Esophagus muscularis mucosa (tissue), 4 donors: ENCODE data around the gene LIFR. TPM values are rescaled to one million over a fixed set of nuclear protein-coding genes. Genes with fewer than 3 reads are reported as not detected.
A peak's percentile ranks its signal among the peaks of the same experiment; 100 is the strongest.

Experiments used
- DNase-seq: peaks from one replicate; pipeline ENCODE4 v3.0.0-alpha.2; 2017; ENCODE audit errors: extremely low spot score
- H3K27ac ChIP-seq, 4 donors: fragments of 200-600 bp; sonication (generic); replicated peaks in 1 of 4; 1 replicate in 3 of 4; 2 replicates in 1 of 4; pipeline ENCODE4 v1.5.1; 2016 to 2019; ENCODE audit warnings: mild to moderate bottlenecking in 1 of 4
- H3K27me3 ChIP-seq, 4 donors: fragments of 200-600 bp; sonication (generic); one replicate each; pipeline versions ENCODE4 v1.5.1 to v1.6.0; 2016 to 2019
- H3K36me3 ChIP-seq, 4 donors: fragments of 200-600 bp; sonication (generic); one replicate each; pipeline ENCODE4 v1.5.1; 2016 to 2019
- H3K4me1 ChIP-seq, 4 donors: fragments of 200-600 bp; sonication (generic); one replicate each; pipeline ENCODE4 v1.5.1; 2016 to 2019
- H3K4me3 ChIP-seq, 4 donors: fragments of 200-600 bp; sonication (generic); 1 replicate in 2 of 4; 2 replicates in 2 of 4; pipeline ENCODE4 v1.5.1; 2016 to 2019; ENCODE audit warnings: mild to moderate bottlenecking in 4 of 4, moderate library complexity in 1 of 4
- H3K9me3 ChIP-seq, 4 donors: fragments of 200-600 bp; sonication (generic); 1 replicate in 3 of 4; 2 replicates in 1 of 4; pipeline ENCODE4 v1.5.1; 2016 to 2019
- EP300 ChIP-seq: sonication (generic); formaldehyde crosslinking; IDR thresholded peaks from one replicate; pipeline ENCODE4 v1.6.1; 2017; ENCODE audit warnings: antibody characterized with exemption
- POLR2A ChIP-seq: fragments of 450-650 bp; IDR thresholded peaks from one replicate; pipeline ENCODE4 v1.6.1; 2017; ENCODE audit warnings: antibody characterized with exemption, moderate library complexity, mild to moderate bottlenecking, low read depth
- POLR2AphosphoS5 ChIP-seq, 2 donors: sonication (generic); formaldehyde crosslinking; IDR thresholded peaks; one replicate each; pipeline ENCODE4 v1.6.1; 2017; ENCODE audit warnings: antibody characterized with exemption in 2 of 2
- WGBS: methylation state at CpG from one replicate; pipeline ENCODE4 v1.1.5; 2018; 5-methylcytosine and 5-hydroxymethylcytosine counted together
- intact Hi-C: fragments of 100-400 bp; cut with DNase I; formaldehyde crosslinking; loops from one replicate; pipeline ENCODE4 v1.15.1; 2023
- total RNA-seq, 4 donors: library from RNA; depleted of rRNA; stranded (reverse); fragments of >200 nt; gene quantifications; one replicate each; pipeline versions ENCODE4 v1.1.0 to v1.2.1, GENCODE V29; 2016
- TF ChIP-seq, protein P1 (sequence below), 3 experiments: fragments of 200-600 bp in 2 of 3; fragments of 450-650 bp in 1 of 3; sonication (generic) in 2 of 3; IDR thresholded peaks; one replicate each; pipeline ENCODE4 v1.5.1; 2017 to 2019; ENCODE audit warnings: antibody characterized with exemption in 3 of 3, mild to moderate bottlenecking in 2 of 3, moderate library complexity in 1 of 3

LIFR gene
- total RNA-seq, 4 donors from 2014 or later, result 72.3 to 102 (median 90.1) TPM

DNA sequence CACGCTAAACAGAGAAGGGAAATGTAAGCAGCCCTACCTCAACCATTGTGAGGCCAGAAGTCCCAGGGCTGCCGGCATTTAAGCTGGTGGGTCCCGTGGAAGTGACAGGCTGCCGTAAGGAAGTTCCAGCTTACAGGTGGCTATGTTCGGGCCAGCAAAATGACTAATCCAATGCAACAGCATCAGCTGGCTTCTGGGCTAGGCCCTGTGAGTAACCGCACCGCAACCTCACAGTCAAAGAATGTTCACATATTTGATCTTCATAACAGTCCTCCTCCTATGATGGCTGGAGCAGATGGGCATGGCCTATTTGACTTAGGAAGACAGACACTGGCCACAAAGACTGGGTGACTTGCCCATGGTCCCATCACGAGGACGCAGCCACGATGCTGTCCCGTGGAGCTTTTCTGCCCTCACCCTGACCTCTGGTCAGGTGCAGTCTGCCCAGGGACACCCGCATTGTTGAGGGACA, 88.2 kb downstream of the LIFR start:
- no peaks in the 10 kb centered on the region for H3K9me3 ChIP-seq
- no peaks in the 10 kb centered on the region for H3K27me3 ChIP-seq
- intact Hi-C loops, result no loop called here
- TF ChIP-seq POLR2A, result peak; percentile 49
- no peak for TF ChIP-seq EP300
- peak; percentile 44 to 48 for TF ChIP-seq POLR2AphosphoS5 (IDR thresholded peaks at IDR 0.05)
- TF ChIP-seq, protein P1, sequence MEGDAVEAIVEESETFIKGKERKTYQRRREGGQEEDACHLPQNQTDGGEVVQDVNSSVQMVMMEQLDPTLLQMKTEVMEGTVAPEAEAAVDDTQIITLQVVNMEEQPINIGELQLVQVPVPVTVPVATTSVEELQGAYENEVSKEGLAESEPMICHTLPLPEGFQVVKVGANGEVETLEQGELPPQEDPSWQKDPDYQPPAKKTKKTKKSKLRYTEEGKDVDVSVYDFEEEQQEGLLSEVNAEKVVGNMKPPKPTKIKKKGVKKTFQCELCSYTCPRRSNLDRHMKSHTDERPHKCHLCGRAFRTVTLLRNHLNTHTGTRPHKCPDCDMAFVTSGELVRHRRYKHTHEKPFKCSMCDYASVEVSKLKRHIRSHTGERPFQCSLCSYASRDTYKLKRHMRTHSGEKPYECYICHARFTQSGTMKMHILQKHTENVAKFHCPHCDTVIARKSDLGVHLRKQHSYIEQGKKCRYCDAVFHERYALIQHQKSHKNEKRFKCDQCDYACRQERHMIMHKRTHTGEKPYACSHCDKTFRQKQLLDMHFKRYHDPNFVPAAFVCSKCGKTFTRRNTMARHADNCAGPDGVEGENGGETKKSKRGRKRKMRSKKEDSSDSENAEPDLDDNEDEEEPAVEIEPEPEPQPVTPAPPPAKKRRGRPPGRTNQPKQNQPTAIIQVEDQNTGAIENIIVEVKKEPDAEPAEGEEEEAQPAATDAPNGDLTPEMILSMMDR (IDR thresholded peaks at IDR 0.05), result no peak
- H3K4me1 ChIP-seq, result peaks cover 71 to 79% (median 73%) of the 10 kb centered on the region in 4 donors
- peak overlapping the region; percentile 75 to 83 (median 80) for H3K27ac ChIP-seq
- H3K4me3 ChIP-seq, result peak overlapping the region in 1 of 4 donors; percentile 30
- no peaks in the 10 kb centered on the region for H3K36me3 ChIP-seq
- 62% methylated on average over 12 of the region's 12 CpGs for WGBS
- peak; percentile 91 for DNase-seq

DNA sequence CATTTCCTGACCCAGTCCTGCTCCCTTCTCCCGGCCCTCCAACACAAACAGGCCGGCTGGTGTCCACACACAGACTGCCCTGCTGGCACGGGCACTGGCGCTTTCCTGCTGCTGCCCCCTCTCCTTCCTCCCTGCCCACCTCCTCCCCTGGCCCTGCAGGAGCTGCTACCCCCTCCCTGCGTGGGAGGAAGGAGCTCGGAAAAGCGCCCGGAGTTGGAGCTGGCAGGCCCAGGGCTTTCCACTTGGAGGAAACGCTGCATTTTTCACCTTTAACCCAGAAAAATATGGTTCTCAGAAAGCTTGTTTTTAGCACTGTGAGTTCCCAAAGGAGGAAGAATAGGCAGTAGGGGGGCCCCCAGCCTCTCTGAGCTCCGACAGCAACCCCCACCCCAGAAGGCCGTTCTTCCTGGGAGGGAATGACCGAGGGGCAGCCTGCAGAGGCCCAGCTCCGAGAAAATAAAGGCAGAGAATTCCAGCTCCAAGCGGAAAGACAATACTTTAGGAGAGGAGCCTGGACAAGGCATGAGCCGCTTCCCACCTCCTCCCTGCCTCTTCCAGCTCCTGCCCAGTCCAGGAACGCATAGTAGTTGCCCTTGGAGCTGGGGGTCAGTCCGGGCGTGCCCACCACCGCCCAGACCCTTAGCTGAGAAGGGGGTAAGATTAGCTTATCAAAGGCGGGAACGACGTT, 88.9 kb downstream of the LIFR start:
- Histone ChIP-seq H3K36me3 (no peaks in the 10 kb centered on the region), H3K27me3 (no peaks in the 10 kb centered on the region), H3K4me3 (peak overlapping the region; percentile 0 to 30 (median 15)), H3K27ac (peak overlapping the region; percentile 75 to 83 (median 80)), H3K4me1 (peaks cover 76 to 81% (median 78%) of the 10 kb centered on the region in 4 donors), H3K9me3 (no peaks in the 10 kb centered on the region)
- 22% methylated on average over 19 of the region's 22 CpGs for WGBS
- DNase-seq, result peak; percentile 87
- intact Hi-C loops, result no loop called here
- no peak for TF ChIP-seq POLR2A
- TF ChIP-seq POLR2AphosphoS5 (IDR thresholded peaks at IDR 0.05), result peak in 1 of 2 donors; percentile 38
- TF ChIP-seq, protein P1 (IDR thresholded peaks at IDR 0.05), result no peak

DNA sequence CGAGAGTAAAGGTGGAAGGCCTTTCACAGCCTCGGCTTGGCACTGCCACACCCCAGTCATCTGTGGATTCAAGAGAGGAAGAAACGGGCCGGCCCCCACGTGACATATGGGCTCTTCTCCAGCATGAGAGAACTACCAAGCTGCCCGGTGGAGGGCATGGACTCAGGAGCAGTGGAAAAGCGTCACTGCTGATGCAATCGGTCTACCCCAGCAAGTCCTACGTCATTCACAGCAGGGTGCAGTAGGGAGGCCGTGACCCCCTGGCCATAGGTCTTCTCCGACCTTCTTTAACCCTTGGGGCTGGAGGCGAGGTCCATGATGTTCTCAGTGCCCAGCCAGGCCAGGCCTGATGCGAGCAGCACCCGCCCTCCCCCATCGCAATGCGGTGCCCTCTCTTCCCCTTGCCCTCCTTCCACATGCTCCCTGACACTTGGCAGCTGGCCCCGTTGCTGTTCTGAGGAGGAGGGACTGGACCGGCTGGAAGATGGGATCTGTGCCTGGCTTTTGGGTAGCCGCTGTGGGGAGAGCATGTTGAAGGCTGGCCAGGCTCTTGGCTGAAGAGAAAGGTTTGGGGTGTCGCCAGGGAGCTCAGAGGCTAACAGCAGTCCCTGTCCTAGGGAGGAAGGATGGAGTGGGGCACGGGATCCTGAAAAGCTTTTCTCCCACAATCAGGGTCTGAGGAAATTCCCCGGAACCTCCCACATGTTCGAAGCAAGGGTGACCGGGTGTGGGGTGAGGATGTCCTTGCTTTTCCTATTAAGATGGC, 89.8 kb downstream of the LIFR start:
- no peaks in the 10 kb centered on the region for H3K9me3 ChIP-seq
- peaks cover 75 to 82% (median 79%) of the 10 kb centered on the region in 4 donors for H3K4me1 ChIP-seq
- no peaks in the 10 kb centered on the region for H3K36me3 ChIP-seq
- TF ChIP-seq POLR2A (no peak), POLR2AphosphoS5 (IDR thresholded peaks at IDR 0.05) (peak; percentile 9 to 50)
- H3K4me3 ChIP-seq, result peak overlapping the region; percentile 0 to 30 (median 15)
- intact Hi-C loops, result no loop called here
- peak; percentile 92 for DNase-seq
- no peaks in the 10 kb centered on the region for H3K27me3 ChIP-seq
- H3K27ac ChIP-seq, result peak overlapping the region; percentile 75 to 83 (median 80)
- WGBS, result 62% methylated on average over 12 of the region's 24 CpGs

DNA sequence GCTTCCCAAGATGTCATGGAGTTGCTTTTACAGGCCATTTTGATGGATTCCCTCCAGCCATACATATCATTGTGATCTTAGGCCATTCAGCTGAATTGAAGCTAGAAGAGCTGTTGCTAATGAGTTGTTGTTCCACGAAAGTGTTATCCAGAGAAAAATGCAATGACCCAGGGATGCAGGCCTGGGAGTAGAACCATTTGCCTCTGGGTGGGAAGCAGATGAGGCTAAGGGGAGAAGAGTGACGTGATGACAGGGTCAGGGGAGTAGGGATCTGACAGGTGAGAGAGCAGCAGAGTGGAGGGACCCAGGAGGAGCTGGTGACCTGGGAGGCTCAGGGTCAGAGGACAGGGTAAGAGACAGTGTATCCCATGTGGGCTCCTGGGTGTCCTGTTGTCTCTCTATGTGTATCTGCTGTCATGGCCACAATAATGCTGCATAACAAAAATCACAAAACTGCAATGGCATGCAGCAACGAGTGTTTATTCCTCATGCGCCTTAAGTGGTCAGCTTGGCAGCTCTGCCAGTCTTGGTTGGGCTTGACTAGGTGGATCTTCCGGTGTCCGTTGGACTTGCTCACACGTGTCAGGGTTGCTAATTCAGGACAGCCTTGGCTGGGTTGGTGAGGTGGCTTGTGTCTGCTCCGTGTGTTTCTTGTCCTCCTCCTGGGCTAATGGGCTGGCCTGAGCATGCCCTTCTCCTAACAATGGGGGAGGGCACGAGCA, 90.6 kb downstream of the LIFR start:
- peak overlapping the region; percentile 75 to 83 (median 80) for H3K27ac ChIP-seq
- 82% methylated on average over 9 of the region's 9 CpGs for WGBS
- TF ChIP-seq POLR2AphosphoS5 (IDR thresholded peaks at IDR 0.05) (no peak), POLR2A (no peak), EP300 (no peak)
- TF ChIP-seq, protein P1 (IDR thresholded peaks at IDR 0.05), result no peak

More for the DNA sequence above, 90.6 kb downstream of the LIFR start:
- Histone ChIP-seq H3K27me3 (no peaks in the 10 kb centered on the region), H3K4me3 (no peak overlapping the region), H3K36me3 (no peaks in the 10 kb centered on the region), H3K4me1 (peaks cover 75 to 82% (median 79%) of the 10 kb centered on the region in 4 donors), H3K9me3 (no peaks in the 10 kb centered on the region)
- intact Hi-C loops, result no loop called here
- DNase-seq, result peak; percentile 66
